ENCODE data around the gene ILDR2.
A peak's percentile ranks its signal among the peaks of the same experiment; 100 is the strongest.

ILDR2 gene

DNA sequence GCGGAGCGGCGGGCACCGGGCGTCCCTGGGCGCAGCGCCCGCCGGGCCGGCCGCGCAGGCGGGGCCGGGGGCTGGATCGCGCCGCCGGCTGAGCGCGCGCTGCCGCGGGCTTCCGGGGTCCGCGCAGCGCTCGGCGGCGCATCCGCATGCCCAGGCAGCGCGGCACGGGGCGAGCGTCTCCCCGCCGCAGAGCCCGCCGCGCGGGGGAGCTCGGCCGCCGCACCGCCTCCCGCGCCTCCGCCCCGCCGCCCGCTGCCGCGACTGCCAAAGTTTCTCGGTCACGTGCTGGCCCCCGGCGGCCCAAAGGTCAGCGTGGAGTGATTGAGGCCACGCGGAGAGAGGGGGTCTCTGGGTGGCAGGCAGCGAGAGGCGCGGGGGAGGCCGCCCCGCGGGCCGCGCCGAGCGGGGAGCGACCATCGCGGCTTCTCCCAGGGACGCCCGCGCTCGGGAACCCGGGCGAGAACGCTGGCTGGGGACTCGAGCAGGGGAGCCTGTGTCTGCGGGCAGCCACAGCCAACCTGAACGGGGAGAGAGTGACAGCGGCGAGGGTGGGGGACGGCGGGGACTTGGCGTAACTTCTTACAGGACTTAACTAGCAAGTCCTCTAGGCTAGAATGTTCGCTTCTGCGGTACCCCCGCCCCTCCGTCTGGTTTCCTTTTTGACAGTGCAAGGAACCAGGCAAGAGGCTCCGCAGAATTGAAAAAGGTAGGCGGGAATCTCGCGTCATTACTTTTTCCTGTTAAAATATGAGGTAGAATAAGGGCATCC is at the start of gene ILDR2:
ILDR2 (minus strand) TSS at position 180 of the 769 bp plus-strand sequence. CDS start 272 bp downstream, outside the sequence.
- DNase-seq = peak; percentile 7 to 36 (median 16)

- DNase-seq = no peak
These were observed 47.0 kb upstream of the ILDR2 start for GRCh38 chr1:167022384-167022783.

DNA sequence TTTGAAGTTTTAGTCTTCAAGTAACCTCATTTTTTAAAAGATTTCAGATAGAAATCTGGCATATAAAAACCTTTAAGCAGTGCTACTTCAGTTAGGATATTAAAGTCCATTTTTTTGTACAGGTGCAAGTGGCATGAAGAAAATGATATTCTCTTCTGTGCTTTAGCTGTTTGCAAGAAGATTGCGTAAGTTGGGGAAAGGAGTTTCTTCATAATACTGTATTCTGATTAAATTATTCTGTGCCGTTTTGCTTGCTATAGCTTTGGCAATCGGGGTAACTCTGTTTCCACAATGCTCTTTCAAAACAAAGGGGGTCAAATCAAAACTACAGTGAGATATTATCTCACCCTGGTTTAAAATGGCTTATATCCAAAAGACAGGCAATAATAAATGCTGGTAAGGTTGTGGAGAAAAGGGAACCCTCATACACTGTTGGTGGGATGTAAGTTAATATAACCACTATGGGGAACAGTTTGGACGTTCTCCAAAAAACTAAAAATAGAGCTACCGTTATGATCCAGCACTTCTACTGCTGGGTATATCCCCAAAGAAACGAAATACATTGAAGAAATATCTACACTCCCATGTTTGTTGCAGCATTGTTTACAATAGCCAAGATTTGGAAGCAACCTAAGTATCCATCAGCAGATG is 40.9 kb upstream of the ILDR2 start:
- DNase-seq = no peak

DNA sequence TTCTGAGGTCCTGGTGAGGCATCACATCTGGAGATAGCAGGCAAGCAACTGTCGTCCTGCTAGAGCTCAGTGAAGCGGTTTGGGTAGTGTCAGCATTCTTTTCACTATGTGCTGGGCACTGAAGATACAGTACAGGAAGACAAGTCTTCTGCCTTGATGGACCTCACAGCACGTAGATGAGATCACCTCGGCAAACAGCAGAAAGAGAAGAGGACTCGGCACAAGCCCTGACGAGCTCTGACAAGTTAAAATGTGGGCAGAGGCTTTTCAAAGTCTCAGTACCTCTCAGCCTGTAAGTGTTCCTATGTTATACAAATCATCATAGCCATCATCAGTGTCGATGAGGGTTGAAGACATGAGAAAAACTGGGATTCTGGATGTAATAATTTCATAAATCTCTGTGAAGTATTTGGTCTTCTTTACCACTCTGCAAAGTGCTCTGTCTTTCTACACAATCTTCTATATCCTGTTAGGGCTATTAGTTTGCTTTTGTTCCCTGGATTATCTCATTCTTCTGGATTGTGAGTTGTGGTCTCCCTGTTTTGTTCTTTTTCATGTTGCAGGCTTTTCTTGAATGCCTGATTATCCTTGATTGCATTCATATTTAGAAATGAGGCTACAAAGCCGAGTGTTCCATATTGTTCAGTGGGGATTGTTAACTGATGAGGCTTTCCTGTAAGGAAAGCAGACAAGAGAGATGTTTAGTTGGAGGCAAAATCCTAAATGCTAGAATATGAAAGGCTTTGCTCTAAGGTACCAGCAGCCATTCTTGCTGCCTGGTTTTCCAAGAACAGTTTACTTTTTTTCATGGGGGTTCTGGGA is 38.0 kb upstream of the ILDR2 start:
- DNase-seq = no peak

GRCh38 chr1:167012570-167012969 is 37.2 kb upstream of the ILDR2 start:
- DNase-seq = no peak

DNA sequence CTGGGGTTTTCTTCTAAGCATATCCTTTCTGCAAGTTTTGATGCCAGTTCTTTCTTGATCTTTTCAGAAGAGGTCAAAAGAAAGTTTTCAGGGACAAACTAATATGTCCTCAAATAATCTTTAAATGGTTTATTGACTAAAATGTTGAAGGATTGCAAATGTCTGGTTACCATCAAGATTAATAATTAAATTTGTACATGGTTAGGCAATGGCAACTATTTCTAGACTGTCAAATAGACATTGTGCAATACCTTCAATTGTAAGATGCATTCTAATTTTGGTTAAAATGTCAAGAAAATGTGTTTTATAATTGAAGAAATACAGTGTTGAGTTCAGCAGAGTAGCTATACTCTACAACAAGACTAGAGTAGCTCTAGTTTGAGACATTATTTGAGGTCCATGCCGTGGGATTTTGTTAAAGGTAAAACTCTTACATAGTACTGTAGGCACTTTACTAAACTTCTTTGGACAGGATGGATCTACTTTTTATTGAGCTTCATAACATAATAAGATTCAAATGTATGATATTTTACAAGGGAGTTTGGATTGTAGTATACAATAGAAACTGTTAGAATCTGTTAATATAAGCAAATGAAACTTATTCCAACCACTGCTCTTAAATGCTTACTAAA is 36.3 kb upstream of the ILDR2 start:
- no peak for DNase-seq

DNA sequence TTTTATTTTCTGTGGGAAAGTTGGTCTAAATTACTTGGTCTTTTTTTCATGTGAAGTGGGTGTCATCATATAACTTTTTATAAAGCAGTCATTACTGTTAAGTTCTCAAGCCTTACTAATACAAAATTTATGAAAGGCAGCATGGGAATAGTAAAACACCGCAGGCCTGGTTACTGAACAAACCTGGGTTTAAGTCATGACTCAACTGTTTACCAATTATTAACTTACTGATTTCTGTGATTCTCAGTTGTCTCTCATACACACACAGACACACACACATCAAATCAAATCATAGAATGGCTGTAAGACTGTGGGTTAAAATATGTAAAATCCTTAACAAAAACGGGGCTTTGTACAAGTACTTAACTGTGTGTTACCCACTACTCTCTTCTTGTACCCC is 28.4 kb upstream of the ILDR2 start:
- no peak for DNase-seq

DNA sequence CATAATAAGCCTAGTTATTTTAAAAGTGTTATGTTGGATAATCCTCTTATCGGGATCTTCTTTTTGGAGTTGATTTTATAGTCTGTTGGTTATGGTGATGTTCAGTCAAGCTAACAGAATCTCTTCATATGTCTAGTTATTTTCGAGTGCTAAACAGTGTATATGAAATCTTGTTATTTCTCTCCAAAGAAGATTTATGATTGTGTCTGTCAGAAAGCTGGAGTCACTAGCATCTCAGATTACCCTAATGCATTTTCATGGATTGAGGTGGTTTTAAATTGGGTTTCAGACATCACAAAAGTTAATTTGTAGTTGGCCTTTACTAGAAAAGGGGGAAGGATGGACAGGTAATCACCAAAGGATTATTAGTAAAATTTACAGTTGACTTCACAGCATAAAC is 27.0 kb upstream of the ILDR2 start:
- no peak for DNase-seq

- no peak for DNase-seq
These were observed 25.2 kb upstream of the ILDR2 start for GRCh38 chr1:167000546-167000945.

DNA sequence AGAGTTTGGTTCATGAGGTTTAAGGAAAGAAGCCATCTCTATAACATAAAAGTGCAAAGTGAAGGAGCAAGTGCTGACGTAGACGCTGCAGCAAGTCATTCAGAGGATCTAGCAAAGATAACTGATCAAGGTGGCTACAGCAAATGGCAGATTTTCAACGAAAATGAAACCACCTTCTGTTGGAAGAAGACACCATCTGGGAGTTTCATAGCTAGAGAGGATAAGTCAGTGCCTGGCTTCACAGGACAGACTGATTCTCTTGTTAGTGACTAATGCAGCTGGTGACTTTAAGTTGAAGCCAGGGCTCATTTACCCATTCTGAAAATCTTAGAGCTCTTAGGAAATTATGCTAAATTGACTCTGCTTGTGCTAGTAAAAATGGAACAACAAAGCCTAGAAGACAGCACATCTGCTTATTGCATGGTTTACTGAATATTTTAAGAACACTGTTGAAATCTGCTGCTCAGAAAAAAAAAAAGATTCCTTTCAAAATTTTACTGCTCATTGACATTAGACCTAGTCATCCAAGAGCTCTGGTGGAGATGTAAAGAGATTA is 24.2 kb upstream of the ILDR2 start:
- DNase-seq = no peak

DNA sequence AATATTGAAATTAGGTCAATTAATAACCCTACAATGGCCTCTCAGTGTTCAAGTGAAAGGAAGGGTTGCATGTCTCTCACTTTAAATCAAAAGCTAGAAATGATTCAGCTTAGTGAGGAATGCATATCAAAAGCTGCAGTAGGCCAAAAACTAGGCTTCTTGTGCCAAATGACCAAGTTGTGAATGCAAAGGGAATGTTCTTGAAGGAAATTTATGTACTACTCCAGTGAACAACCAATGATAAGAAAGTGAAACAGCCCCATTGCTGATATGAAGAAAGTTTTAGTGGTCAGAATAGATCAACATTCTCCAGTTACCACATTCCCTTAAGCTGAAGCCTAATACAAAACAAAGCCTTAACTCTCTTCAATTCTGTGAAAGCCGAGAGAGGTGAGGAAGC is 23.7 kb upstream of the ILDR2 start:
- DNase-seq = no peak

GRCh38 chr1:166988974-166989515 is 13.7 kb upstream of the ILDR2 start, which contains the start of gene MAEL:
Gene MAEL, plus strand, starts transcription at chr1:166989280. Its CDS starts 73 bp downstream, at chr1:166989353.
- no peak for DNase-seq

GRCh38 chr1:166981589-166981988 is 6.2 kb upstream of the ILDR2 start:
- no peak for DNase-seq

GRCh38 chr1:166980818-166981217 is 5.5 kb upstream of the ILDR2 start:
- DNase-seq = no peak

GRCh38 chr1:166980383-166980782 is 5.0 kb upstream of the ILDR2 start:
- DNase-seq = no peak

DNA sequence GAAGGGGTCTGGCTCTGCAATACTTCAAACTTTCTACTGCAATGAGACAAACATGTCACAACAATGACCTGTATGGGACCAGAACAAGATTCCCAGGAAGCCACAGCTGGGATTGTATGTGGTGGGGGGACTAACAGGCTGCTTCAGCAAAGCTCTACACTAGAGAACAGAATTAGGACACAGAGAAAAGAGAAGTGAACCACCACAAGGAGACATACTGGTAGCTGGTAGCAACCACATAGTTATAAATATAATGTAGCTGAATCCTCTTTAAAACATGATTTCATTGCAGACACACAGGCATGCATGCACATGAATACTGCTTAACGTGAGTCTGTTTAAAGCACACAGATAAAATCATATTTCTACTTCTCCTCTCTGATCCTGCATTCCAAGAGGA is 3.5 kb upstream of the ILDR2 start:
- no peak for DNase-seq

GRCh38 chr1:166977951-166978350 is 2.6 kb upstream of the ILDR2 start:
- DNase-seq = no peak

GRCh38 chr1:166974647-166975345 is 544 bp downstream of the ILDR2 start:
- peak in 2 of 4 experiments; percentile 4 to 5 for DNase-seq

GRCh38 chr1:166972826-166973225 is 2.5 kb downstream of the ILDR2 start:
- no peak for DNase-seq

DNA sequence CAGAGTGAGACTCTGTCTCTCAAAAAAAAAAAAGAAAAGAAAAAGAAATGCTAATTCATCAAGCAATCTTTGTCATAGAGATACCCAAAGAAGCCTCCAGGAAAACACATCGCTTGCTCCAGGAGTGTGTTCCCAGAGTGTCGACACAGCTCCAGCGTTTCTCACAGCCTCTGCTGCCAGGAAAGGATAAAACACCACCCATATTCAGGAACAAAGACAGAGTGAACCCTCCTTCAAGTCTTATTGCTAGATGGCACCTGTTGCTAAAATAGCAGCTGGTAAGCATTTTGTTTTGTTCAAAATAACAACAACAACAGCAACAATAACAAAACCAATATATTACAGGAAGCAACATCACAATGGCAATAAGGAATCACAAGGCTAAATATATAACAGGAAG is 3.1 kb downstream of the ILDR2 start:
- no peak for DNase-seq

DNA sequence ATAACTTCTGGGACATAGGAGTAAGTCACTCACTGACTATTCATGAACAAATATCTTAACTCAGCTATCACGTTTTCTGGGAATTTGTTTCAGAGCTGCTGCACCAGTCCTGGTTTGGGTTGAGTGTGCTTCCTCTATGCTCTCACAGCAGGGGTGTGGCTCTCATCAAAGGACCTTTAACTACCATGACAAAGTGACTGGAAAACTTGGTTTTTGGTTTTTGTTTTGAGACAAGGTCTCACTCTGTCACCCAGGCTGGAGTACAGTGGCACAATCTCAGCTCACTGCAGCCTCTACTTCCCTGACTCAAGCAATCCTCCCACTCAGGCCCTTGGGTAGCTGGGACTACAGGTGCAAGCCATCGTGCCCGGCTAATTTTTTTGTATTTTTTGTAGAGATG is 4.1 kb downstream of the ILDR2 start:
- DNase-seq = no peak

Data from activated naive CD4-positive, alpha-beta T cell (primary cell).